ENCODE results near the gene GNB5.

The GNB5 gene

DNA sequence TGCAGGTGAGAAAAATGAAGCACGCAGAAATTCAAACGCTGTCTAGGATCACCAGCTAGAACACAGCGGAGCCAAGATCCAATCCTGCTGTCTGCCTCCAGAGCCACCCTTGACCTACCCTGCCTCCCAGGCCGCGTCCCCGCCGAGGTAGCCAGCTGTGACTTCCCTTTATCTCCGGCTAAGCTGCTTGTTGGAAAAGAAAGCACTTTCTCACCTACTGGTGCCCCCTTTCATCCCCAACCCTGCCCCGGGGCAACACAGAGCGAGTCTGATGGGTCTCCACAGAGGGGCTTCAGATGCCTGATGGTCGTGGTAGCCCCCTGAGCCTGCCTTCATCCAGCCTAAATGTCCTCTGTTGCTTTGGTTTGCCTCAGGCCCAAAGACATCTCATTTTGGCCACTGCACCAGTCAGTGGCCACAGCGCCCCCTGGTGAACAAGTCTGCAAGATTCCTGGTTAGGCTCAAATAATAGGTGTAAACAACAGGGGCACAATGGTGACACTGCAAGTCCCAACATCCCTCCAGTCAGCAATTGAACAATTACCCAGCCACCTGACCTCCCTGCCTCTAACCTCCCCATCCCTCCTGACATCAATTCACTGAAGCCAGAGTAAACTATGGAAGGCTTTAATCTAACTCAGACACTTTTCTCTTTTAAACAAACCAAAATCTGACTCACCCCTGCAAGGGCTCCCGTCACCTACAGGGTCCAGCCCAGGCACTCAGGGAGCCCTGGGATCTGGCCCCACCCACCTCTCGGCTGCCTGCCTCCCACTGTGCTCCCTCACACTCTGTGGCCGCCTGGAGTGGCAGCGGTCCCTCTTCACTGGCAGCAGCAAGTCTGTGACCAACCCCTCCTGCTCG lies 51.4 kb downstream of the GNB5 start:
- TF ChIP-seq CTCF (IDR thresholded peaks at IDR 0.05; ENCODE audit: low read depth, low read length): peak; percentile 93
- Histone ChIP-seq H3K36me3 (no peaks in the 10 kb centered on the region), H3K9me3 (no peaks in the 10 kb centered on the region; the same call in 1 of the 2 replicates), H3K27me3 (no peaks in the 10 kb centered on the region), H3K4me1 (peaks cover 13% of the 10 kb centered on the region), H3K4me3 (ENCODE audit: low read depth, low read length) (no peak overlapping the region)
- peak; percentile 82 for DNase-seq

GRCh38 chr15:52137432-52138357 lies 53.5 kb downstream of the GNB5 start:
- TF ChIP-seq CTCF (IDR thresholded peaks at IDR 0.05; ENCODE audit: low read depth, low read length): no peak
- no peaks in the 10 kb centered on the region for H3K36me3 ChIP-seq
- peaks cover 4% of the 10 kb centered on the region for H3K4me1 ChIP-seq
- H3K9me3 ChIP-seq: no peaks in the 10 kb centered on the region
- no peak for DNase-seq
- no peak overlapping the region for H3K4me3 ChIP-seq (ENCODE audit: low read depth, low read length)
- no peaks in the 10 kb centered on the region for H3K27me3 ChIP-seq

- DNase-seq: no peak
- no peaks in the 10 kb centered on the region for H3K36me3 ChIP-seq
- no peaks in the 10 kb centered on the region for H3K27me3 ChIP-seq
- peaks cover 4% of the 10 kb centered on the region for H3K4me1 ChIP-seq
- no peaks in the 10 kb centered on the region for H3K9me3 ChIP-seq
- no peak overlapping the region for H3K4me3 ChIP-seq (ENCODE audit: low read depth, low read length)
- TF ChIP-seq CTCF (IDR thresholded peaks at IDR 0.05; ENCODE audit: low read depth, low read length): no peak
These were observed 54.7 kb downstream of the GNB5 start for GRCh38 chr15:52136442-52136980.

DNA sequence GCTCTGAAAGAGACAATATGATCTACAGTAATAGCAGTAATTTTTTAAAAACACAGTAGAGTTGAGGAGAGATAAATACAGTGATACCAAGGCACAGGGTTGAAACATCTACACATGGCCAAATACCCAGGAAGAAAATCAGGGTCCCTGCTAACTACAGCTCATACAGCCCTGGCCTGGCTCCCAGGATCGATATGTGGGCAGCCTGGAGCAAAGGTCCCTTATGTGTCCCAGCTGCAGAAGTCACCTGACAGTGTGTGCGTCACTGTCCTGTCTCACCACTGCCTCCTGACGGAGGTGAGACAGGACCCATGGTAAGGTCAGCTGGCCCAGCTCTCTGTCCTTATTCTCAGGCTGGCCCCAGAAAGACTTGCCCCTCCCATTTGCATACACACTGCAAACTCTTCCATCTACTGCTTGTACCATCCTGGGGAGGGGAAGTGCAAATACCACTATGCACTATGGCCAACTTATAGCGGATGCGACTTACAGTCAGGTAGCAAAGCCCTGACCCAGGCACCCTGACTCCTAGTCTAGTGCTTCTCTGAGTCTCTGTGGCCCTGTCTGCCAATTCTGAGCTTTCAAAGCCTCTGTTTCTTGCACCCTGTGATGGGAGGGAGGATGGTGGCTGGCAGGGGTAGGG lies 56.6 kb downstream of the GNB5 start:
- DNase-seq: no peak
- Histone ChIP-seq H3K36me3 (no peaks in the 10 kb centered on the region), H3K9me3 (no peaks in the 10 kb centered on the region), H3K4me1 (peaks cover 2% of the 10 kb centered on the region), H3K4me3 (ENCODE audit: low read depth, low read length) (no peak overlapping the region), H3K27me3 (no peaks in the 10 kb centered on the region)
- no peak for TF ChIP-seq CTCF (IDR thresholded peaks at IDR 0.05; ENCODE audit: low read depth, low read length)

- H3K27me3 ChIP-seq: no peaks in the 10 kb centered on the region
- no peaks in the 10 kb centered on the region; the same call in 1 of the 2 replicates for H3K4me1 ChIP-seq
- DNase-seq: no peak
- H3K9me3 ChIP-seq: no peaks in the 10 kb centered on the region
- no peaks in the 10 kb centered on the region for H3K36me3 ChIP-seq
- no peak overlapping the region for H3K4me3 ChIP-seq (ENCODE audit: low read depth, low read length)
- TF ChIP-seq CTCF (IDR thresholded peaks at IDR 0.05; ENCODE audit: low read depth, low read length): no peak
These were observed 57.5 kb downstream of the GNB5 start for GRCh38 chr15:52133510-52134220.
